ENCODE measurements around the gene ZSWIM7. TPM values are rescaled to one million over a fixed set of nuclear protein-coding genes. Genes with fewer than 3 reads are reported as not detected.

Gene ZSWIM7
- total RNA-seq, 4 donors from 2014 or later: 9.1 to 15.4 (median 12.5) TPM

GRCh38 chr17:15934866-15935265, 64.6 kb downstream of the ZSWIM7 start:
- Histone ChIP-seq H3K4me3 (no peak overlapping the region), H3K9me3 (no peaks in the 10 kb centered on the region), H3K36me3 (no peaks in the 10 kb centered on the region), H3K27me3 (no peaks in the 10 kb centered on the region), H3K4me1 (no peaks in the 10 kb centered on the region), H3K27ac (no peak overlapping the region)
- 96% methylated on average over 5 of the region's 5 CpGs for WGBS
- no peak for DNase-seq (ENCODE audit: low spot score in 2 of 2)
- TF ChIP-seq, protein P1, sequence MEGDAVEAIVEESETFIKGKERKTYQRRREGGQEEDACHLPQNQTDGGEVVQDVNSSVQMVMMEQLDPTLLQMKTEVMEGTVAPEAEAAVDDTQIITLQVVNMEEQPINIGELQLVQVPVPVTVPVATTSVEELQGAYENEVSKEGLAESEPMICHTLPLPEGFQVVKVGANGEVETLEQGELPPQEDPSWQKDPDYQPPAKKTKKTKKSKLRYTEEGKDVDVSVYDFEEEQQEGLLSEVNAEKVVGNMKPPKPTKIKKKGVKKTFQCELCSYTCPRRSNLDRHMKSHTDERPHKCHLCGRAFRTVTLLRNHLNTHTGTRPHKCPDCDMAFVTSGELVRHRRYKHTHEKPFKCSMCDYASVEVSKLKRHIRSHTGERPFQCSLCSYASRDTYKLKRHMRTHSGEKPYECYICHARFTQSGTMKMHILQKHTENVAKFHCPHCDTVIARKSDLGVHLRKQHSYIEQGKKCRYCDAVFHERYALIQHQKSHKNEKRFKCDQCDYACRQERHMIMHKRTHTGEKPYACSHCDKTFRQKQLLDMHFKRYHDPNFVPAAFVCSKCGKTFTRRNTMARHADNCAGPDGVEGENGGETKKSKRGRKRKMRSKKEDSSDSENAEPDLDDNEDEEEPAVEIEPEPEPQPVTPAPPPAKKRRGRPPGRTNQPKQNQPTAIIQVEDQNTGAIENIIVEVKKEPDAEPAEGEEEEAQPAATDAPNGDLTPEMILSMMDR (IDR thresholded peaks at IDR 0.05): no peak
- TF ChIP-seq POLR2AphosphoS5 (IDR thresholded peaks at IDR 0.05) (no peak), EP300 (IDR thresholded peaks at IDR 0.05) (no peak), POLR2A (IDR thresholded peaks at IDR 0.05) (no peak)

- Histone ChIP-seq H3K36me3 (no peaks in the 10 kb centered on the region), H3K4me1 (no peaks in the 10 kb centered on the region), H3K9me3 (no peaks in the 10 kb centered on the region), H3K27ac (no peak overlapping the region), H3K4me3 (no peak overlapping the region), H3K27me3 (no peaks in the 10 kb centered on the region)
- DNase-seq (ENCODE audit: low spot score in 2 of 2): no peak
- TF ChIP-seq POLR2A (IDR thresholded peaks at IDR 0.05): no peak
- no peak for TF ChIP-seq POLR2AphosphoS5 (IDR thresholded peaks at IDR 0.05)
- TF ChIP-seq, protein P1 (IDR thresholded peaks at IDR 0.05): no peak
- no peak for TF ChIP-seq EP300 (IDR thresholded peaks at IDR 0.05)
These were observed 68.1 kb downstream of the ZSWIM7 start for GRCh38 chr17:15931394-15931793.

- no peaks in the 10 kb centered on the region for H3K36me3 ChIP-seq
- H3K9me3 ChIP-seq: no peaks in the 10 kb centered on the region
- H3K4me3 ChIP-seq: no peak overlapping the region
- TF ChIP-seq POLR2A (IDR thresholded peaks at IDR 0.05) (no peak), POLR2AphosphoS5 (IDR thresholded peaks at IDR 0.05) (no peak), EP300 (IDR thresholded peaks at IDR 0.05) (no peak)
- TF ChIP-seq, protein P1 (IDR thresholded peaks at IDR 0.05): no peak
- H3K27me3 ChIP-seq: no peaks in the 10 kb centered on the region
- H3K4me1 ChIP-seq: no peaks in the 10 kb centered on the region
- no peak overlapping the region for H3K27ac ChIP-seq
- DNase-seq (ENCODE audit: low spot score in 2 of 2): no peak
- WGBS: 57% methylated on average over 6 of the region's 6 CpGs
These were observed 69.1 kb downstream of the ZSWIM7 start for GRCh38 chr17:15930426-15930825.

GRCh38 chr17:15929941-15930340, 69.6 kb downstream of the ZSWIM7 start:
- Histone ChIP-seq H3K27ac (no peak overlapping the region), H3K27me3 (no peaks in the 10 kb centered on the region), H3K4me3 (no peak overlapping the region), H3K36me3 (no peaks in the 10 kb centered on the region), H3K9me3 (no peaks in the 10 kb centered on the region), H3K4me1 (no peaks in the 10 kb centered on the region)
- DNase-seq (ENCODE audit: low spot score in 2 of 2): peak in 1 of 2 donors; percentile 9
- WGBS: 65% methylated on average over 4 of the region's 4 CpGs
- TF ChIP-seq EP300 (IDR thresholded peaks at IDR 0.05) (no peak), POLR2AphosphoS5 (IDR thresholded peaks at IDR 0.05) (no peak), POLR2A (IDR thresholded peaks at IDR 0.05) (no peak)
- TF ChIP-seq, protein P1 (IDR thresholded peaks at IDR 0.05): no peak

DNA sequence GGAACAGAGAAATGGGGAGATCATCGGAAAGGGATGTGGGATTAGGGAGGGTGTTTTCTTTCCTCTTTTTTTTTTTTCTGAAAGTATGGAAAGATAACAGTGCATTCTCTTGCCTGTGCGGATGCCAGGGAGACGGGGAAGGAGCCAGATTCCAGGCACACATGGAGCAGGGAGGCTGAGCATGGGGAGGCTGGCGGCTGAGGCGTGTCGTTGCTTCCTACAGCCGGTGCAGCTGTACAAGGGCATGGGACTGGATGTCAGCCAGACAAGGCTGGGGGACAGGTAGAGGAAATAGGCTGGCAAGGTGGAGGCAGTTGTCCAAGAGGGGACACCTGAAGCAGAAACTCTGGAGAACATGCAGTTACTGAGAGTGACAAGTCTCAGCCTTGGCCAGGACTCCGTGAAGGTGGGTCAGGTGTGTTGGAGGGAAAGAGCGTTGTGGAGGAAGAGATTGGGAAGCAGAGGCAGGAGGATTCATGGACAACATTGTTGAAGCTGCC, 71.2 kb downstream of the ZSWIM7 start:
- WGBS: 47% methylated on average over 9 of the region's 9 CpGs

More for the DNA sequence above, 71.2 kb downstream of the ZSWIM7 start:
- Histone ChIP-seq H3K27ac (no peak overlapping the region), H3K4me1 (no peaks in the 10 kb centered on the region), H3K9me3 (no peaks in the 10 kb centered on the region), H3K27me3 (no peaks in the 10 kb centered on the region), H3K4me3 (no peak overlapping the region), H3K36me3 (no peaks in the 10 kb centered on the region)
- TF ChIP-seq, protein P1 (IDR thresholded peaks at IDR 0.05): no peak
- TF ChIP-seq EP300 (IDR thresholded peaks at IDR 0.05): no peak
- no peak for TF ChIP-seq POLR2AphosphoS5 (IDR thresholded peaks at IDR 0.05)
- TF ChIP-seq POLR2A (IDR thresholded peaks at IDR 0.05): no peak
- peak in 1 of 2 donors; percentile 46 for DNase-seq (ENCODE audit: low spot score in 2 of 2)

Other genes starting within 250 kb of the ZSWIM7 start
- 10 to 100 TPM; 35.3 to 55.3 (median 45.5) TPM for gene ADORA2B, start 54.6 kb downstream of the ZSWIM7 start, total RNA-seq
- gene TTC19, start 120 bp upstream of the ZSWIM7 start, total RNA-seq: 10 to 100 TPM; 42.6 to 72.6 (median 48.7) TPM
- 100 to 1,000 TPM; 136 to 320 (median 177) TPM for gene NCOR1, start 215.8 kb upstream of the ZSWIM7 start, total RNA-seq
- gene PIGL, start 217.5 kb upstream of the ZSWIM7 start, total RNA-seq: 100 to 1,000 TPM in 1 of 4 donors, 10 to 100 TPM in 3; 59.5 to 287 (median 76.6) TPM

Measured in suprapubic skin (tissue), 4 donors.